GM18870 (cell line): ENCODE measurements around the gene MOB1B.
"Not testable (repeated sequence)": the region's sequence is repeated elsewhere in the genome, so short reads cannot be mapped to it uniquely, and the experiment has no call there.

ENCODE experiments used
- ATAC-seq: cut with Tn5 transposase; IDR thresholded peaks from one replicate; pipeline ENCODE4 v1.9.1; 2021; ENCODE audit warnings: moderate library complexity; ENCODE audit not compliant: unreplicated experiment

Gene MOB1B

DNA sequence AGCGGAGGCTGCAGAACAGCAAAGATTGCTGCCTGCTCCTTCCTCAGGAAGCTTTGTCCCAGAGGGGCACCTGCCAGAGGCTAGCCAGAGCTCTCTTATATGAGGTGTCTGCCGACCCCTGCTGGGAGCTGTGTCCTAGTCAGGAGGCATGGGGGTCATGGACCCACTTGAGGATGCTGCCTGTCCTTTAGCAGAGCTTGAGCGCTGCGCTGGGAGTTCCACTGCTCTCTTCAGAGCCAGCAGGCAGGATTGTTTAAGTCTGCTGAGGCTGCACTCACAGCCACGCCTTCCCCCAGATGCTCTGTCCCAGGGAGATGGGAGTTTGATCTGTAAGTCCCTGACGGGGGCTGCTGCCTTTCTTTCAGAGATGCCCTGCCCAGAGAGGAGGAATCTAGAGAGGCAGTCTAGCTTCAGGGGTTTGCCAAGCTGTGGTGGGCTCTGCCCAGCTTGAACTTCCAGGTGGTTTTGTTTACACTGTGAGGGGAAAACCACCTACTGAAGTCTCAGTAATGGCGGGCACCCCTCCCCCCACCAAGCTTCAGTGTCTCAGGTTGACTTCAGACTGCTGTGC lies 102.2 kb downstream of the MOB1B start:
- ATAC-seq, result no peak

DNA sequence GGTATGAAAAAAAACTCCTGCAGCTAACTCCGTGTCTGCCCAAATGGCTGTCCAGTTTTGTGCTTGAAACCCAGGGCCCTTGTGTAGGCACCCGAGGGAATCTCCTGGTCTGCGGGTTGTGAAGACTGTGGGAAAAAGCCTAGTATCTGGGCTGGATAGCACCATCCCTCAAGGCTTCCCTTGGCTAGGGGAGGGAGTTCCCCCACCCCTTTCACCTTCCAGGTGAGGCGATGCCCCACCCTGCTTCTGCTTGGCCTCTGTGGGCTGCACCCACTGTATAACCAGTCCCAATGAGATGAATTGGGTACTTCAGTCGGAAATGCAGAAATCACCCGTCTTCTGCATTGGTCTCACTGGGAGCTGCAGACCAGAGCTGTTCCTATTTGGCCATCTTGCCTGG lies 102.9 kb downstream of the MOB1B start:
- ATAC-seq, result not testable (repeated sequence)

DNA sequence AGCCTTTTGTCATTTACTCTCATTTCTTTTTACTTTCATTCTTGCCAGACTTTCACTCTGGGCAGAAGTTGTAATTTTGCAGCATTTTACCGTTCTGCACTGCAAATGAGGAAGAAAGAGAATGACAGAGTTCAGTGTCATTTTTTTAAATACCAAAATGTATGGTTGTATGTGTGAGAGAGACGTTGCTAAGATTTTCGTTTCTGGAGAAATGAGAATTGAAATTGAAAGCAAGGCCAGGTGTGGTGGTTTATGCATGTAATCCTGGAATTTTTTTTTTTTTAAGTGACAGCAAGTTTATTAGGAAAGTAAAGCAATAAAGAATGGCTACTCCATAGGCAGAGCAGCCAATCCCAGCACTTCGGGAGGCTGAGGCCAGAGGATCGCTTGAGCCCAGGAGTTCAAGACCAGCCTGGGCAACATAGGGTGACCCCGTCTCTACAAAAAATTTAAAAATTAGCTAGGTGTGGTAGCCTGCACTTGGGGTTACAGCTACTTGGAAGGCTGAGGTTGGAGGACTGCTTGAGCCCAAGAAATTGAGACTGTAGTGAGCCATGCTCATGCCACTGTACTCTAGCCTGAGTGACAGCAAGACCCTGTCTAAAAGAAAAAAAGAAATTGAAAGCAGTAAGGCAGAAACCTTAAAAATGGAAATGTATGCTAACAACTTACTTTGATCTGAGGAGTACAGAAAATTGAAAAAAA lies 104.2 kb downstream of the MOB1B start:
- ATAC-seq, result peak; percentile 85

DNA sequence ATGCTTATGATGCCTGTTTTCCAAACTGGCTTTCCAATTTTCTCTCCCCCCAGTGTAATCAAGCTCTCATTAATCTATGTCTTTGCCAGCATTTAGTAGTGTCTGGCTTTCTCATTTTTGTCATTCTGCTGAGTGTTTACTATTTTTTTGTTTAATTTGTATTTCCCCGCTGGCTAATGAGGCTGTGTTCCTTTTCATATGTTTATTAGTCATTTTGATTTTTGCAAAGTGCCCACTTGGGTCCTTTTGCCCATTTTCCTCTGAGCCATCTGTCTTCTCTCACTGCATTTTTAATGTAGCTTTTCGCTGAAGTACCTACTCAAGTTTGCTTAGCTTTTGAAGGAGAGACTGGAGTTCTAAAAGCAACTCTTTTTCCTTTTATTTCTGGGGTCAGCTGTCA lies 106.0 kb downstream of the MOB1B start:
- no peak for ATAC-seq

DNA sequence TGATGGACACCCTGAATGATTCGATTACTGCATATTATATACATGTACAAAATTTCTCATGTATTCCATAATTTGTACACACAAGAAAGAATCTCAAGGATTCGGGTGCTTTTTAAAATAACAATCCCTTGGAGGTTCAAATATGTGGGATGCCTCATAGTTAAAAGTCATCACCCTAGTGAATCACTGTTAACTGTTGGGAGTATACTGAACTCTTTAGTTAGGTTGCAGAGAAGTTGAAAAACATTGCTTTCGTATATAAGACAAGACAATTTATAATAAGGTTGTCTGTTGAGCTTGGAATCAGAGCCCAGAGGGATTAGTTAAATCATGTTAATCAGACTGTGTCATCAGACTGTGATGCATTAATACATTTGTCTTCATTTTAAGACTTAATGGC lies 106.9 kb downstream of the MOB1B start:
- no peak for ATAC-seq

DNA sequence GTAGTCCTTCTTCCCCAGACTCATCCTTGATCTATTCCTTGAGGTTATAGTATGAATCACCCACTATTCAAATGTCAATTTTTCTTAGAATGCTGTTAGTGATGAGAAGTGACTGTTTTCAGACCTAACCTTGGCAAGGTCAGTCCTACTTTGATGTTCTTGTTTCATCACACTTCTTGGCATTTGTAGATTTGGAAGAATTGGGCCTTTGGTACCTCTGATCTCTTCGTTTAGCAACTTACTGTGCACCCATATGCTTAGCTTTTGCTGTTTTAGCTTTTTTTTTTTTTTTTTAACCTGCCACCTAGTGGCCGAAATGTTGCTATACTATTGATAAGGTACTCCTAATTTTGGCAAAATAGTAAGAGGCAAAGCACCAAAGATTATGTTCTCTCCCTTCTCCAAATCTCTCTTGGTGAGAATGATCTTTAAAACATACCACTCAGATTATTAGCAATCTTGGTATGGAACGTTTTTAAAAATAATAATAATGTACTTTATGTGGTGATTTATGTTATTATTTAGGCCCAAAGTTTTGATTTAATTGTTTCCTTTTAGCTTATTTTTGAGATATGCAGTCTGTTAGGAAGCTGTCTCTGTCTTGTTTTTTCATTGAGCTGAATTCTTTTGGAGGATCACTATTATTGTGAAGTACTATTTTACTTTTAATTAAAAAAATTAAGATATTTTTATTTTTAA lies 107.9 kb downstream of the MOB1B start:
- ATAC-seq, result peak; percentile 65

DNA sequence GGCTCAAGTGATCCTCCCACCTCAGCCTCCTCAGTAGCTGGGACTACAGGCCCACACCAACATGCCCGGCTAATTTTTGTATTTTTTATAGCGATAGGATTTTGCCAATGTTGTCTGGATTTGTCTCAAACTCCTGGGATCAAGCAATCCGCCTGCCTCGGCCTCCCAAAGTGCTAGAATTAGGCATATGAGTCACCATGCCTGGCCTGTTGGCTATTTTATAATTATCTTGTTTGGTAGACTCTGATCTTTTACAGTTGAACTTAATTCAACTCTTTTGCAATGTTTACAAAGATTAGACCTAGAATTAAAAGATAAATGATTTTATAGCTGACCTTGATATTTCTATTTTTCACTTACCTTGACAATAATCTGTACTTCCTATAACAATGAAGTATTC lies 109.3 kb downstream of the MOB1B start:
- ATAC-seq, result no peak

DNA sequence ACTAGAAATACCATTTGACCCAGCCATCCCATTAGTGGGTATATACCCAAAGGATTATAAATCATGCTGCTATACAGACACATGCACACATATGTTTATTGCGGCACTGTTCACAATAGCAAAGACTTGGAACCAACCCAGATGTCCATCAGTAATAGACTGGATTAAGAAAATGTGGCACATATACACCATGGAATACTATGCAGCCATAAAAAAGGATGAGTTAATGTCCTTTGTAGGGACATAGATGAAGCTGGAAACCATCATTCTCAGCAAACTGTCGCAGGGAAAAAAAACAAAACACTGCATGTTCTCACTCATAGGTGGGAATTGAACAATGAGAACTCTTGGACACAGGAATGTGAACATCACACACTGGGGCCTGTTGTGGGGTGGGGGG lies 115.2 kb downstream of the MOB1B start:
- ATAC-seq, result not testable (repeated sequence)

DNA sequence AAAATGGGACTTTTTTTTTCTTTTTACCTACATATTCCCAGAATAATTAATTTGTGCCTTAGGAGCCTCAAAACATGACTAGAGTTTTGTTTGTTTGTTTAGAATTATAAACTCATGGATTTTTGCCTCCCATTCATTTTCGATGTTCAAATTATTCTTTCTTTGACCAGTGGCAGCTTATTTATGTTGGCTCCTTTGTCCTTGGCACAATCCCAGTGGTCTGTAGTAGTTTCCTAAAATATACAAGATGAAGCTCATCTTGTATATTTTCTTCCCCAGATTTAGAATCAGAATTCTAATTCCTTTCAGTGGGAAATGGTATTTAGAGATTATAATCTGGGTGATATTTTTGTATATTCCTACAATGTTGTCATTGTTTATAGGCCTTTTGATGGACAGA lies 118.4 kb downstream of the MOB1B start:
- ATAC-seq, result no peak

DNA sequence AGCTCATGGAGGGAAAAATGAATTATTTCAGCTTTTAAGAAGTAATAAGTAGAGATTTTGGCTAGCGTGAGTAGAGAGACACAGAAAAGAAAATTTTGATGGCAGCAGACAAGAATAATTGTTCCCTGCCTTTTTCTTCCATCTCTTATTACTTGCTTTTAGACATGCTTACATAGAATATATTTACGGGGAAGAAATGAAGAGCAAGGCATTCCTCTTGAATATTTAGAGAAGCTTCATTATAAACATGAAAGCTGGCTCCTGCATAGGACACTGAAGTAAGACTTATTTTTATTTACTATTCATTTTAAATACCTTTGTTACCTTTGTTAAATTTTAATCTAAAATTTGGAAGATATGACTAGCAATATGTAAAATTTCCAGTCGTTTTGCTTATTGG lies 123.5 kb downstream of the MOB1B start:
- no peak for ATAC-seq

DNA sequence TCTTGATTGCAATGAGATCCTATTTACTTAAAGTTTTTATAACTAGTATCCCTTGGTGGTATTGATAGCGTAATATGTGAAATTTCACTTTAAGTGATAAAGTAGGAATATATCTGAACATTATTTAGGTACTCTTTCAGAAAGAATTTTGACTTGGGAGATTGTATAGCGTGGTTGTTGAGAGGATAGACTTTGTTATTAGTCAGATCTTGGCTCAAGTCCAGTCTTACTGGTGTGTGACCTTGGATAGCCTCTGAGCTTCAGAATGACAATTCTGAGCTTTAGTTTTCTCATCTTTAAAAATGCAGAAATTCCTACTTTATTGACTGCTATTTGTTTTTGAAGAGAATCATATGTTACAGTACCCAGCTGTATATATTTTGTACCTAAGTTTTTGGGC lies 123.9 kb downstream of the MOB1B start:
- no peak for ATAC-seq

DNA sequence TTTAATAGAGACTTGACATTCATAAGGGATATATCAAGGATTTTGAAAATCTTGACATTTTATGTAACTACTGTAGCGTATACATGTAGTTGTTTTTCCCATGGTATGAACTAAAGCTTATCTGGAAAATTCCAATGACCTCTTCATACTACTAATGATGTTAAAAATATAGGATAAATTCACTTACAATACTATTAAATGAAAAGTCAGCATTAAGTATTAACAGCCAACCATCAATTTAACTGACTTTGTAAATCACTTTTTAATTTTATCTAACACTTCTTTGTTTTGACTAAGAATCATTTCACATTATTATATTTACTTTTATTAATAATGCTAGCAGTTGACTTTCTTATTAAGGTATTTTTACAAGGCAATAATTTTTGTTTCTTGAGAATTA lies 125.4 kb downstream of the MOB1B start:
- ATAC-seq, result no peak

DNA sequence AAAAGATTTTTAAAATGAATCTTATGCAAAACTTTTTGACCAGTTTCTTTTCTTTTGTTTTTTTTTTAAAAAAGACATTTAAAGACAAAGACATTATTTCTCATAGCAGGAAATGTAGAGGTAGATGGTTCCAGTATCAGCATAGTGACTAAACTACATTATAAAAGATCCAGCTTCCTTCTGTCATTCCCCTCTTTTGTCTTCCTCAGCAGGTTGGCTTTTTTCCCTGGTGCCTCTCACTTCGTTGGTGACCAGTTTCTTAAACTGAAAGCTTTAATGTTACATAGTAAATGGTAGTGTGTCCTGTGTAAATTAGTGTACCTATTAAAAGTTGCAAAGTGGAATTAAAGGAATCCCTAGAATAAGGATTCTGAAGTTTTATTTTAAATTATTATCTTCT lies 127.3 kb downstream of the MOB1B start:
- no peak for ATAC-seq

DNA sequence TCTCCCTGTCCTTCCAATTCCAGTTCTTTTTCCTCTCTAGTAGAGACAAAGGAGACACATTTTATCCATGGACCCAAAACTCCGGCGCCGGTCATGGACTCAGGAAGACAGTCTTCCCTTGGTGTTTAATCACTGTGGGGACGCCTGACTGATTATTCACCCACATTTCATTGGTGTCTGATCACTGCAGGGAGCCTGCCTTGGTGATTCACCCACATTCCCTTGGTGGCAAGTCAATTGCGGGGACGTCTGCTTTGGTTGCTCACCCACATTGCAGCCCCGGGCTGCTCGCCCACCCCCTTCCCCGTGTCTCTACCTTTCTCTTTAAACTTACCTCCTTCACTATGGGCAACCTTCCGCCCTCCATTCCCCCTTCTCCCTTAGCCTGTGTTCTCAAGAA lies 129.9 kb downstream of the MOB1B start:
- ATAC-seq, result not testable (repeated sequence)
